Keratinocyte (primary cell): Measurements from ENCODE around the gene CKAP4. TPM values are rescaled to one million over a fixed set of nuclear protein-coding genes. Genes with fewer than 3 reads are reported as not detected.

ENCODE experiments used
- DNase-seq: peaks from one replicate; pipeline ENCODE4 v3.0.0-alpha.2; 2011; ENCODE audit warnings: low read depth, missing footprints, low spot score
- FAIRE-seq: peaks from 2 replicates; lab custom pipeline; 2011; peaks lifted over from hg19 to GRCh38; lab: Jason Lieb, UNC
- H2AFZ ChIP-seq: 2 replicates; pipeline ENCODE4 v1.6.0; 2012; ENCODE audit warnings: low read length, control low read depth, inconsistent platforms; ENCODE audit not compliant: control insufficient read depth
- H3K27ac ChIP-seq: 2 replicates; pipeline ENCODE4 v1.5.1; 2011; ENCODE audit warnings: low read length; ENCODE audit not compliant: control insufficient read depth, insufficient read depth
- H3K27me3 ChIP-seq: 3 replicates; pipeline ENCODE4 v1.6.0; 2011; ENCODE audit warnings: low read length; ENCODE audit not compliant: control insufficient read depth, insufficient read depth; ENCODE audit errors: extremely low read depth
- H3K36me3 ChIP-seq, 2 experiments: 2 replicates in 1 of 2; 3 replicates in 1 of 2; pipeline ENCODE4 v1.5.1; 2011; ENCODE audit warnings: low read length in 2 of 2, mild to moderate bottlenecking in 1 of 2; ENCODE audit not compliant: control insufficient read depth in 2 of 2, insufficient read depth in 2 of 2; ENCODE audit errors: extremely low read depth in 1 of 2
- H3K4me1 ChIP-seq: 3 replicates; pipeline ENCODE4 v1.5.1; 2011; ENCODE audit warnings: low read length; ENCODE audit not compliant: control insufficient read depth, insufficient read depth; ENCODE audit errors: extremely low read depth
- H3K4me2 ChIP-seq: 3 replicates; pipeline ENCODE4 v1.6.0; 2011; ENCODE audit warnings: low read depth, low read length; ENCODE audit not compliant: control insufficient read depth, insufficient read depth; ENCODE audit errors: extremely low read depth
- H3K4me3 ChIP-seq, 3 experiments: fragments of 200-600 bp in 1 of 3; sonication (generic) in 1 of 3; 2 replicates in 2 of 3; 3 replicates in 1 of 3; pipeline ENCODE4 v1.5.1; 2011 to 2016; ENCODE audit warnings: low read length in 3 of 3, mild to moderate bottlenecking in 3 of 3, control low read depth in 2 of 3, inconsistent platforms in 1 of 3, low read depth in 1 of 3, mixed read lengths in 1 of 3, mixed run types in 1 of 3, moderate library complexity in 1 of 3; ENCODE audit not compliant: control insufficient read depth in 2 of 3, insufficient read depth in 2 of 3; ENCODE audit errors: extremely low read depth in 1 of 3
- H3K79me2 ChIP-seq: 2 replicates; pipeline ENCODE4 v1.6.0; 2012; ENCODE audit warnings: low read length; ENCODE audit not compliant: control insufficient read depth, insufficient read depth
- H3K9ac ChIP-seq: 3 replicates; pipeline ENCODE4 v1.6.0; 2011; ENCODE audit warnings: low read length; ENCODE audit not compliant: control insufficient read depth, insufficient read depth; ENCODE audit errors: extremely low read depth
- H3K9me1 ChIP-seq: 3 replicates; pipeline ENCODE4 v1.6.0; 2011; ENCODE audit warnings: low read length; ENCODE audit not compliant: control insufficient read depth, insufficient read depth; ENCODE audit errors: extremely low read depth
- H3K9me3 ChIP-seq: 2 replicates; pipeline ENCODE4 v1.5.1; 2012; ENCODE audit warnings: low read depth, low read length; ENCODE audit not compliant: control insufficient read depth
- H4K20me1 ChIP-seq: 3 replicates; pipeline ENCODE4 v1.6.0; 2011; ENCODE audit warnings: low read length; ENCODE audit not compliant: control insufficient read depth, insufficient read depth; ENCODE audit errors: extremely low read depth
- EZH2 ChIP-seq: IDR thresholded peaks from one replicate; pipeline ENCODE4 v1.6.1; 2012; ENCODE audit warnings: inconsistent platforms, mild to moderate bottlenecking, low read length, moderate library complexity
- dilution Hi-C: fragments of 300-500 bp; cut with MboI; formaldehyde crosslinking; loops from one replicate; pipeline ENCODE4 v1.7.0; 2020; ENCODE audit warnings: low sequenced_read_pairs; ENCODE audit not compliant: extremely low pct_ligation_motif_present
- polyA plus RNA-seq, 5 experiments: library from polyadenylated mRNA; depleted of rRNA in 3 of 5; stranded (reverse) in 3 of 5; stranded (forward) in 1 of 5; unstranded in 1 of 5; fragments of >200 nt; gene quantifications; 1 replicate in 1 of 5; 2 replicates in 3 of 5; 3 replicates in 1 of 5; pipeline versions ENCODE4 v1.2.1 to v1.2.3, GENCODE V29; 2011 to 2012; ENCODE audit warnings: missing spikeins in 2 of 5, low read depth in 1 of 5, low replicate concordance in 1 of 5
- TF ChIP-seq, protein P1 (sequence below), 3 experiments: IDR thresholded peaks in 1 of 3; conservative IDR thresholded peaks in 1 of 3; optimal IDR thresholded peaks in 1 of 3; 2 replicates in 2 of 3; 3 replicates in 1 of 3; pipeline versions ENCODE3 to v1.5.1; 2011; ENCODE audit warnings: low read length in 3 of 3, mild to moderate bottlenecking in 3 of 3, moderate library complexity in 2 of 3, control low read depth in 1 of 3, inconsistent platforms in 1 of 3; ENCODE audit not compliant: insufficient read depth in 2 of 3; ENCODE audit errors: extremely low read depth in 1 of 3

The CKAP4 gene
- polyA plus RNA-seq, 1 donor (not counting 4 experiments of a cell fraction or from before 2014, with no cell fraction given): 84.5 TPM

DNA sequence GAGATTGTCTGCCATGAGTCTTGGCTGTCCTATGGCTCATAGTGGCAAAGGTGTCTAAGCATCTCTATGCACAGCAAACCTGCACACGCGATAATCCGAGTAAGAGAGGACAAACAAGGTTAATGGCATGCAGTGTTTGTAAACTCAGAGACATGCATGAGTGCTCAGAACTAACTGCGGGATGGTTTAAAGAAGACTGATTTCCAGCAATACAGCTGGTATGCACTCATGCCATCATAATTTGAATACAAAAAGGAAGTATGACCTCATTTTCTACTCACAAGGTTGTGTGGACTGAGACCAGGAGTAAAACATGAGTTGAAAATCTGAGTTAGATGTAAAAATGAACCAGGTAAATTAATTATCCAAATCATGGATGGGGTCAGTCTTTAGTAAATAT is 38.2 kb upstream of the CKAP4 start:
- DNase-seq (no peak), FAIRE-seq (no peak)
- Histone ChIP-seq H3K79me2 (no peaks in the 10 kb centered on the region), H3K4me2 (no peak overlapping the region), H3K9me3 (no peaks in the 10 kb centered on the region), H3K9ac (no peak overlapping the region), H3K27ac (no peak overlapping the region), H4K20me1 (no peaks in the 10 kb centered on the region), H3K27me3 (no peaks in the 10 kb centered on the region), H3K9me1 (no peaks in the 10 kb centered on the region), H2AFZ (no peak overlapping the region), H3K36me3 (peaks cover 0 to 4% of the 10 kb centered on the region in 2 experiments), H3K4me1 (peaks cover 24% of the 10 kb centered on the region), H3K4me3 (no peak overlapping the region)
- dilution Hi-C loops: no loop called here
- TF ChIP-seq, protein P1, sequence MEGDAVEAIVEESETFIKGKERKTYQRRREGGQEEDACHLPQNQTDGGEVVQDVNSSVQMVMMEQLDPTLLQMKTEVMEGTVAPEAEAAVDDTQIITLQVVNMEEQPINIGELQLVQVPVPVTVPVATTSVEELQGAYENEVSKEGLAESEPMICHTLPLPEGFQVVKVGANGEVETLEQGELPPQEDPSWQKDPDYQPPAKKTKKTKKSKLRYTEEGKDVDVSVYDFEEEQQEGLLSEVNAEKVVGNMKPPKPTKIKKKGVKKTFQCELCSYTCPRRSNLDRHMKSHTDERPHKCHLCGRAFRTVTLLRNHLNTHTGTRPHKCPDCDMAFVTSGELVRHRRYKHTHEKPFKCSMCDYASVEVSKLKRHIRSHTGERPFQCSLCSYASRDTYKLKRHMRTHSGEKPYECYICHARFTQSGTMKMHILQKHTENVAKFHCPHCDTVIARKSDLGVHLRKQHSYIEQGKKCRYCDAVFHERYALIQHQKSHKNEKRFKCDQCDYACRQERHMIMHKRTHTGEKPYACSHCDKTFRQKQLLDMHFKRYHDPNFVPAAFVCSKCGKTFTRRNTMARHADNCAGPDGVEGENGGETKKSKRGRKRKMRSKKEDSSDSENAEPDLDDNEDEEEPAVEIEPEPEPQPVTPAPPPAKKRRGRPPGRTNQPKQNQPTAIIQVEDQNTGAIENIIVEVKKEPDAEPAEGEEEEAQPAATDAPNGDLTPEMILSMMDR (optimal IDR thresholded peaks at IDR 0.05 in 1 of 3, IDR thresholded peaks at IDR 0.05 in 1 of 3, conservative IDR thresholded peaks at IDR 0.05 in 1 of 3; ENCODE audit: extremely low read depth in 1 of 3, insufficient read depth in 2 of 3, low read length in 3 of 3): no peak
- no peak for TF ChIP-seq EZH2

DNA sequence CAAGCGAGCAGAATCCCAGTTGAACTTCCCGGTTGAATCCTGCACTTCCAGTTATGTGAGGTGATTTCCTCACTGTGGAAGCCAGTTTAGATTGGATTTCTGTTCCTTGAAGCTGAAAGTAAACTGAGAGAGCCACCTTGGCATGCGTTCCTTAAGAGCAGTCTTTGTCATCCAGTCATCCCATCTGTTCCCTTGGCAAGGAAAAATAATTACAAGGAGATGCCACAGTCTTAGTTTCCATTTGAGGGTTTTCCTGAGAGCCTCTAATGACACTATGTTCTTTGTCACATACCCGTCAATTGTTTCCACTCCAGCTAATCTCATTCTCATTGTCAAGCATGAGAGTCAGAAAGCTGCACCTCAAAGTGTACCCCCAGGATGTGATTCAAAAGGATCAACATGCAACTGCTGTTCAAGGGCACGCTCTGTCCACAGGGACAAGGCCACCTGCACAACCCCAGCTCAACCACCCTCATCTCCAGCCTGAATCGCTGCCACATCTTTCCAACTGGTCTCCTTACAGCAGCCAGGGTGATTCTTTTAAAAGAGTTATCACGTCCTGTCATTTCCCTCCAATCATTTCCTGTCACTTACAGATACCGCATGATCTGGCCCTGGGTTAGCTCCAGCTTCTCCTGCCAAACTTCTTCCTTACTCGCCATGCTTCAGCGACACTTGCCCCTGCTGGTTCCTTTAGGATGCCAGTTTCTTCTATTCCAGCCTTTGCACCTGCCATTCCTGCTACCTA is 36.7 kb upstream of the CKAP4 start:
- Histone ChIP-seq H3K4me2 (no peak overlapping the region), H3K79me2 (no peaks in the 10 kb centered on the region), H3K9me3 (no peaks in the 10 kb centered on the region), H3K27me3 (no peaks in the 10 kb centered on the region), H3K27ac (no peak overlapping the region), H4K20me1 (no peaks in the 10 kb centered on the region), H3K9me1 (no peaks in the 10 kb centered on the region), H3K9ac (no peak overlapping the region), H3K4me3 (no peak overlapping the region), H2AFZ (no peak overlapping the region), H3K4me1 (peaks cover 24% of the 10 kb centered on the region), H3K36me3 (peaks cover 0 to 4% of the 10 kb centered on the region in 2 experiments)
- DNase-seq (no peak), FAIRE-seq (no peak)
- TF ChIP-seq, protein P1 (optimal IDR thresholded peaks at IDR 0.05 in 1 of 3, IDR thresholded peaks at IDR 0.05 in 1 of 3, conservative IDR thresholded peaks at IDR 0.05 in 1 of 3; ENCODE audit: extremely low read depth in 1 of 3, insufficient read depth in 2 of 3, low read length in 3 of 3): no peak
- TF ChIP-seq EZH2: no peak
- dilution Hi-C loops: no loop called here
